ENCODE results near the gene BTBD6. TPM values are rescaled to one million over a fixed set of nuclear protein-coding genes. Genes with fewer than 3 reads are reported as not detected.

BTBD6 gene
- total and polyA plus RNA-seq, 2 experiments from 2014 or later: 2.2 to 11.6 TPM

- DNase-seq (ENCODE audit: low spot score) (no peak), ATAC-seq (no peak; the same call in 1 of the 3 replicates)
- Histone ChIP-seq H4K20me1 (replicated peaks; ENCODE audit: insufficient read depth) (peaks cover 5% of the 10 kb centered on the region), H3K27me3 (ENCODE audit: insufficient read depth) (no peaks in the 10 kb centered on the region), H3K36me3 (ENCODE audit: insufficient read depth) (no peaks in the 10 kb centered on the region), H3K4me2 (no peak overlapping the region), H3K9me2 (ENCODE audit: insufficient read depth) (no peaks in the 10 kb centered on the region), H2AFZ (no peak overlapping the region), H3K27ac (ENCODE audit: low read depth) (no peak overlapping the region), H3K79me2 (replicated peaks; ENCODE audit: insufficient read depth) (peaks cover 58% of the 10 kb centered on the region), H3F3A (replicated peaks; ENCODE audit: low read depth) (no peaks in the 10 kb centered on the region), H3K4me3 (no peak overlapping the region), H3K4me1 (ENCODE audit: insufficient read depth) (no peaks in the 10 kb centered on the region)
- Mint-ChIP-seq H3K36me3 (ENCODE audit: low read depth) (no peaks in the 10 kb centered on the region; the same call in 2 of the 3 replicates), H3K4me1 (no peaks in the 10 kb centered on the region; the same call in 2 of the 3 replicates), H3K4me3 (no peak overlapping the region), H3K27ac (no peak overlapping the region), H3K9me3 (no peaks in the 10 kb centered on the region), H3K27me3 (ENCODE audit: insufficient read depth, low read depth, poor library complexity) (no peaks in the 10 kb centered on the region)
- TF ChIP-seq ETS1 (IDR thresholded peaks at IDR 0.05): no peak
- no peak for TF ChIP-seq NANOG (IDR thresholded peaks at IDR 0.05; ENCODE audit: borderline replicate concordance)
- TF ChIP-seq ZNF331 (CRISPR knock-in tag; IDR thresholded peaks at IDR 0.05; ENCODE audit: low read depth): no peak
- no peak for TF ChIP-seq EZH2 (IDR thresholded peaks at IDR 0.05; ENCODE audit: low read depth, unreplicated experiment)
- TF ChIP-seq CTCF (conservative IDR thresholded peaks at IDR 0.05; ENCODE audit: low read depth in 2 of 2): no peak
- TF ChIP-seq EZH2phosphoT487 (IDR thresholded peaks at IDR 0.05; ENCODE audit: unreplicated experiment): no peak
- TF ChIP-seq CREB1 (CRISPR knock-in tag; IDR thresholded peaks at IDR 0.05; ENCODE audit: low read depth): no peak
Observed at GRCh38 chr14:105292826-105293711, 44.7 kb downstream of the BTBD6 start.

GRCh38 chr14:105294142-105294597, 45.8 kb downstream of the BTBD6 start:
- Mint-ChIP-seq H3K4me1 (no peaks in the 10 kb centered on the region; the same call in 2 of the 3 replicates), H3K27ac (no peak overlapping the region), H3K4me3 (no peak overlapping the region), H3K36me3 (ENCODE audit: low read depth) (no peaks in the 10 kb centered on the region; the same call in 2 of the 3 replicates), H3K9me3 (no peaks in the 10 kb centered on the region; the same call in 2 of the 3 replicates), H3K27me3 (ENCODE audit: insufficient read depth, low read depth, poor library complexity) (no peaks in the 10 kb centered on the region)
- Histone ChIP-seq H3K4me2 (no peak overlapping the region), H3F3A (replicated peaks; ENCODE audit: low read depth) (0 out of 2 replicates have a peak, but pooled peaks cover 1% of the 10 kb centered on the region), H3K4me3 (no peak overlapping the region), H3K36me3 (ENCODE audit: insufficient read depth) (no peaks in the 10 kb centered on the region), H3K27ac (ENCODE audit: low read depth) (no peak overlapping the region), H4K20me1 (replicated peaks; ENCODE audit: insufficient read depth) (peaks cover 7% of the 10 kb centered on the region), H3K79me2 (replicated peaks; ENCODE audit: insufficient read depth) (peaks cover 67% of the 10 kb centered on the region), H3K27me3 (ENCODE audit: insufficient read depth) (peaks cover 3% of the 10 kb centered on the region; the same call in 1 of the 2 replicates), H2AFZ (no peak overlapping the region), H3K4me1 (ENCODE audit: insufficient read depth) (no peaks in the 10 kb centered on the region), H3K9me2 (ENCODE audit: insufficient read depth) (no peaks in the 10 kb centered on the region)
- ATAC-seq: no peak
- no peak for TF ChIP-seq ZNF462 (CRISPR knock-in tag; IDR thresholded peaks at IDR 0.05)
- TF ChIP-seq EZH2 (IDR thresholded peaks at IDR 0.05; ENCODE audit: low read depth, unreplicated experiment): no peak
- no peak for TF ChIP-seq CREB1 (CRISPR knock-in tag; IDR thresholded peaks at IDR 0.05; ENCODE audit: low read depth)
- TF ChIP-seq STAT1 (IDR thresholded peaks at IDR 0.05; ENCODE audit: unreplicated experiment): no peak
- DNase-seq (ENCODE audit: low spot score): no peak
